WTC11 (cell line): ENCODE results near the gene TMEM229B.

Experiments used
- ATF3 ChIP-seq: sonication (generic); formaldehyde crosslinking; conservative IDR thresholded peaks from 2 replicates; pipeline ENCODE4 v1.8.1; 2022; ENCODE audit warnings: mild to moderate bottlenecking, missing genetic modification reagents
- CREB1 ChIP-seq: sonication (generic); formaldehyde crosslinking; IDR thresholded peaks from 2 replicates; pipeline ENCODE4 v1.8.0; 2023; ENCODE audit warnings: mild to moderate bottlenecking, missing genetic modification reagents
- CREM ChIP-seq: sonication (generic); formaldehyde crosslinking; IDR thresholded peaks from 2 replicates; pipeline ENCODE4 v1.8.1; 2022; ENCODE audit warnings: mild to moderate bottlenecking, missing genetic modification reagents, moderate library complexity
- CTCF ChIP-seq: fragments of 200-600 bp; IDR thresholded peaks from 2 replicates; pipeline ENCODE4 v1.8.0; 2022; ENCODE audit warnings: antibody characterized with exemption
- E2F5 ChIP-seq: sonication (generic); formaldehyde crosslinking; IDR thresholded peaks from 2 replicates; pipeline ENCODE4 v1.8.1; 2022; ENCODE audit warnings: mild to moderate bottlenecking, moderate library complexity, missing genetic modification reagents
- MAX ChIP-seq: sonication (generic); formaldehyde crosslinking; IDR thresholded peaks from 2 replicates; pipeline ENCODE4 v1.8.0; 2022; ENCODE audit warnings: mild to moderate bottlenecking, missing genetic modification reagents
- MYBL2 ChIP-seq: sonication (generic); formaldehyde crosslinking; IDR thresholded peaks from 2 replicates; pipeline ENCODE4 v1.8.1; 2023; ENCODE audit warnings: mild to moderate bottlenecking, moderate library complexity, missing genetic modification reagents
- SMAD3 ChIP-seq: sonication (generic); formaldehyde crosslinking; IDR thresholded peaks from 2 replicates; pipeline ENCODE4 v1.8.0; 2022; ENCODE audit warnings: missing genetic modification reagents, mild to moderate bottlenecking, borderline replicate concordance
- STAT6 ChIP-seq: sonication (generic); formaldehyde crosslinking; conservative IDR thresholded peaks from 2 replicates; pipeline ENCODE4 v1.8.1; 2023; ENCODE audit warnings: mild to moderate bottlenecking, low read depth, missing genetic modification reagents, moderate library complexity
- ZBTB43 ChIP-seq: sonication (generic); formaldehyde crosslinking; IDR thresholded peaks from 2 replicates; pipeline ENCODE4 v1.8.1; 2023; ENCODE audit warnings: mild to moderate bottlenecking, missing genetic modification reagents

- no peak for TF ChIP-seq ZBTB43 (CRISPR knock-in tag)
- no peak for TF ChIP-seq CTCF
- TF ChIP-seq E2F5 (CRISPR knock-in tag): no peak
- TF ChIP-seq STAT6 (CRISPR knock-in tag): no peak
- TF ChIP-seq ATF3 (CRISPR knock-in tag): no peak
- no peak for TF ChIP-seq MAX (CRISPR knock-in tag)
- no peak for TF ChIP-seq CREM (CRISPR knock-in tag)
- TF ChIP-seq SMAD3: no peak
- no peak for TF ChIP-seq CREB1 (CRISPR knock-in tag)
- TF ChIP-seq MYBL2 (CRISPR knock-in tag): no peak
Measured at GRCh38 chr14:67533754-67534085, 45.2 kb upstream of the TMEM229B start.
